ENCODE results near the gene MPEG1.

GRCh38 chr11:59191890-59192289, 20.8 kb downstream of the MPEG1 start:
- TF ChIP-seq, protein P1, sequence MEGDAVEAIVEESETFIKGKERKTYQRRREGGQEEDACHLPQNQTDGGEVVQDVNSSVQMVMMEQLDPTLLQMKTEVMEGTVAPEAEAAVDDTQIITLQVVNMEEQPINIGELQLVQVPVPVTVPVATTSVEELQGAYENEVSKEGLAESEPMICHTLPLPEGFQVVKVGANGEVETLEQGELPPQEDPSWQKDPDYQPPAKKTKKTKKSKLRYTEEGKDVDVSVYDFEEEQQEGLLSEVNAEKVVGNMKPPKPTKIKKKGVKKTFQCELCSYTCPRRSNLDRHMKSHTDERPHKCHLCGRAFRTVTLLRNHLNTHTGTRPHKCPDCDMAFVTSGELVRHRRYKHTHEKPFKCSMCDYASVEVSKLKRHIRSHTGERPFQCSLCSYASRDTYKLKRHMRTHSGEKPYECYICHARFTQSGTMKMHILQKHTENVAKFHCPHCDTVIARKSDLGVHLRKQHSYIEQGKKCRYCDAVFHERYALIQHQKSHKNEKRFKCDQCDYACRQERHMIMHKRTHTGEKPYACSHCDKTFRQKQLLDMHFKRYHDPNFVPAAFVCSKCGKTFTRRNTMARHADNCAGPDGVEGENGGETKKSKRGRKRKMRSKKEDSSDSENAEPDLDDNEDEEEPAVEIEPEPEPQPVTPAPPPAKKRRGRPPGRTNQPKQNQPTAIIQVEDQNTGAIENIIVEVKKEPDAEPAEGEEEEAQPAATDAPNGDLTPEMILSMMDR (IDR thresholded peaks at IDR 0.05; ENCODE audit: borderline replicate concordance, extremely low read depth, low read length, poor library complexity, severe bottlenecking), result no peak
- TF ChIP-seq EZH2 (IDR thresholded peaks at IDR 0.05; ENCODE audit: borderline replicate concordance, low read depth, low read length, severe bottlenecking), result no peak

Data from DND-41 (cell line).